ENCODE results near the gene LSAMP. TPM values are rescaled to one million over a fixed set of nuclear protein-coding genes. Genes with fewer than 3 reads are reported as not detected.

The LSAMP gene
- total and polyA plus RNA-seq, 2 of the 4 experiments (the other 2 are of a cell fraction): 7.9 to 8.0 TPM

- Histone ChIP-seq H4K8ac (ENCODE audit: low read depth in 2 of 2, low read length in 2 of 2) (peak overlapping the region; percentile 70 to 83), H3K9ac (ENCODE audit: low read depth, low read length) (no peak overlapping the region), H3K9me3 (ENCODE audit: control insufficient read depth, insufficient read depth, low read length) (no peaks in the 10 kb centered on the region; the same call in 1 of the 2 replicates), H3K4me3 (ENCODE audit: insufficient read depth, low read depth, low read length) (no peak overlapping the region), H3K36me3 (ENCODE audit: control insufficient read depth, insufficient read depth, low read length) (no peaks in the 10 kb centered on the region), H2AFZ (replicated peaks; ENCODE audit: low read length, poor library complexity) (no peak overlapping the region), H3K18ac (ENCODE audit: low read depth, low read length) (peak overlapping the region; percentile 97), H2BK20ac (ENCODE audit: low read depth, low read length) (peak overlapping the region; percentile 97), H2AK9ac (replicated peaks; ENCODE audit: low read depth, low read length, poor library complexity) (no peak overlapping the region), H4K20me1 (ENCODE audit: insufficient read depth, low read length) (no peaks in the 10 kb centered on the region), H4K91ac (ENCODE audit: insufficient read depth, low read depth, low read length) (peak overlapping the region; percentile 89), H2BK120ac (ENCODE audit: low read depth, low read length) (peak overlapping the region; percentile 93), H2AK5ac (ENCODE audit: low read depth, low read length) (peak overlapping the region; percentile 79), H2BK5ac (ENCODE audit: low read depth, low read length, poor library complexity, severe bottlenecking) (peak overlapping the region; percentile 94), H3K9me1 (ENCODE audit: insufficient read depth, low read length) (peaks cover 3% of the 10 kb centered on the region; the same call in 1 of the 2 replicates), H3K4me1 (ENCODE audit: control insufficient read depth, insufficient read depth, low read length) (peaks cover 20% of the 10 kb centered on the region), H3K56ac (ENCODE audit: extremely low read depth, insufficient read depth, low read length) (peak overlapping the region; percentile 62), H3K27ac (ENCODE audit: insufficient read depth, low read length) (peak overlapping the region; percentile 68), H3K79me1 (ENCODE audit: low read depth in 1 of 2, low read length in 2 of 2) (no peaks in the 10 kb centered on the region), H3K4me2 (ENCODE audit: low read depth, low read length) (peak overlapping the region; percentile 61; the same call in 1 of the 2 replicates), H3K23ac (ENCODE audit: low read depth, low read length) (peak overlapping the region; percentile 52), H3K4ac (ENCODE audit: low read depth, low read length) (peak overlapping the region; percentile 96), H2BK15ac (ENCODE audit: low read depth, low read length) (peak overlapping the region; percentile 95; the same call in 2 of the 3 replicates), H3K14ac (replicated peaks; ENCODE audit: low read depth, low read length) (peak overlapping the region; percentile 69), H3K27me3 (ENCODE audit: control insufficient read depth, insufficient read depth, low read length) (no peaks in the 10 kb centered on the region), H4K5ac (ENCODE audit: low read depth, low read length) (peak overlapping the region; percentile 61)
- in situ Hi-C loops (cut with MboI; ENCODE audit: low sequenced_read_pairs): no loop called here
- dilution Hi-C loops (cut with HindIII; ENCODE audit: low sequenced_read_pairs, unreplicated experiment): no loop called here
- 71% methylated on average over 3 of the region's 4 CpGs; no CpG with 5 or more reads in 1 of the 2 experiments for WGBS, 2 experiments (ENCODE audit: extremely low coverage in 2 of 2, insufficient read length in 1 of 2)
- ChIA-PET POLR2A (ENCODE audit: unreplicated experiment) (no interaction called here), CTCF (interaction anchor here (0.6 to 1.9 kb wide), 2 partner anchors 37 to 572 kb away, joined by 3 to 4 read pairs; no protein-coding TSS in a partner anchor)
- BruUV-seq (replicated peaks): no TSS peak
- ATAC-seq (ENCODE audit: low read depth) (no peak), DNase-seq (no peak)
- intact Hi-C loops (cut with micrococcal nuclease): loop anchor here (10.0 kb wide), 3 partner anchors 275 to 745 kb away; no protein-coding TSS in a partner anchor
- TF ChIP-seq POLR2A (IDR thresholded peaks at IDR 0.05; ENCODE audit: low read depth, low read length) (no peak), RFX5 (IDR thresholded peaks at IDR 0.05; ENCODE audit: low read depth, low read length) (no peak), USF2 (IDR thresholded peaks at IDR 0.05; ENCODE audit: low read depth, low read length) (no peak), CEBPB (IDR thresholded peaks at IDR 0.05; ENCODE audit: low read depth, low read length) (no peak), ELK1 (IDR thresholded peaks at IDR 0.05; ENCODE audit: borderline replicate concordance, low read depth, low read length) (no peak), BHLHE40 (IDR thresholded peaks at IDR 0.05; ENCODE audit: low read depth, low read length) (no peak), NFE2L2 (IDR thresholded peaks at IDR 0.05; ENCODE audit: low read depth, low read length) (no peak)
Measured at GRCh38 chr3:115789481-115789880, 655.8 kb downstream of the LSAMP start.
